NT2/D1 (cell line): Measurements from ENCODE around the gene ZNF292.

Source experiments
- DNase-seq: peaks from one replicate; pipeline ENCODE4 v3.0.0-alpha.2; 2011; ENCODE audit warnings: low read depth, low spot score
- H3K27me3 ChIP-seq: 2 replicates; pipeline ENCODE4 v1.6.0; 2011; ENCODE audit warnings: mild to moderate bottlenecking; ENCODE audit not compliant: insufficient read length, insufficient read depth
- H3K36me3 ChIP-seq: 2 replicates; pipeline ENCODE4 v1.6.1; 2011; ENCODE audit warnings: mild to moderate bottlenecking, low read length, mixed read lengths; ENCODE audit not compliant: insufficient read depth, insufficient read length
- H3K4me1 ChIP-seq: 2 replicates; pipeline ENCODE4 v1.5.1; 2011; ENCODE audit not compliant: insufficient read depth, insufficient read length
- H3K4me3 ChIP-seq: 2 replicates; pipeline ENCODE4 v1.5.1; 2011; ENCODE audit warnings: low read depth; ENCODE audit not compliant: insufficient read length
- H3K9ac ChIP-seq: 2 replicates; pipeline ENCODE4 v1.6.0; 2011; ENCODE audit warnings: low read depth; ENCODE audit not compliant: insufficient read length
- H3K9me3 ChIP-seq: 2 replicates; pipeline ENCODE4 v1.5.1; 2011; ENCODE audit warnings: mild to moderate bottlenecking, low read length; ENCODE audit not compliant: insufficient read depth
- SUZ12 ChIP-seq: IDR thresholded peaks from 2 replicates; pipeline ENCODE4 v1.6.1; 2011; ENCODE audit not compliant: insufficient read length, insufficient read depth; ENCODE audit errors: extremely low read depth
- YY1 ChIP-seq: IDR thresholded peaks from 2 replicates; pipeline ENCODE4 v1.6.1; 2011; ENCODE audit not compliant: insufficient read length, insufficient read depth
- ZNF274 ChIP-seq: IDR thresholded peaks from 2 replicates; pipeline ENCODE4 v1.6.1; 2011; ENCODE audit warnings: mild to moderate bottlenecking, low read depth, low read length

Gene ZNF292

DNA sequence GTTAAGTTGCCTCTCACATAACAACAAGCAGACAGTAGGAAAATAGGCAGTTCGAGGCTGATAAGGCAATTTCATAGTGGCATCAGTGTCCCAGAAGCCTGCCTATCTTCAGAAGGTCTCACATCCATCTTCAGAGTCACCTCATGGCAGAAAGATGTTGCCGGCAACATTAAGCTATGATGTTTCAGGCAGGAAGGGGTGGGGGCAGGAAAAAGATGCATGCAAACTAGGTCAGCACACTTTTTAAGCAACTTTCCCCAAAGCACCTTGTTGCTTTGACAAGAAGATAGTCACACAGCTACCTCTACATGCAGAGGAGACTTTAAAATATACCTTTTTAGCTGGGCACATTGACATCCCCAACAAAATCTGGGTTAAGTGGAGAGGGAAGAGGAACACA lies 123.8 kb downstream of the ZNF292 start:
- TF ChIP-seq YY1 (no peak), SUZ12 (no peak), ZNF274 (no peak)
- no peak overlapping the region for H3K4me3 ChIP-seq

DNA sequence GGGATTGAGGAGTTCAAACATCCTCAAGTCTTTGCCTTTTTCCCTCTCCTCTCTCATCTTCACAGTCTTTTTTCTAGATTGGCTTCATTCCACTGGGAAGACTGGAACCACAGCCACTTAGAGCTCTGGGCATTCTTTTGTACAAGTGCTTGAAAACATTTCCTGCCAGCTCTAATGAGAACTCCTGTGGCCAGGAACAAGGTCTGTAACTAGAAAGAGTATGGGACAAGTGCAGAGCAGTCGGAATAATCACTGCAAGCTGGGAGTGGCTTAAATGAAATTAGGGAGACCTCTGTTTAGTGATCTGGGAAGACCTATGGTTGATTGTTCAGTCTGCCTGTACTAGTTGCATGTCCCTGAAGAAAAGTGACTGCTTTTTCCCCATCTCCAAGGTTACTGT lies 126.1 kb downstream of the ZNF292 start:
- Histone ChIP-seq H3K4me3 (no peak overlapping the region), H3K9ac (no peak overlapping the region), H3K9me3 (no peaks in the 10 kb centered on the region), H3K36me3 (no peaks in the 10 kb centered on the region), H3K4me1 (no peaks in the 10 kb centered on the region), H3K27me3 (no peaks in the 10 kb centered on the region)
- TF ChIP-seq ZNF274 (no peak), SUZ12 (no peak), YY1 (no peak)
- DNase-seq = no peak

More for the DNA sequence above, 123.8 kb downstream of the ZNF292 start:
- Histone ChIP-seq H3K9ac (no peak overlapping the region), H3K4me1 (peaks cover 3% of the 10 kb centered on the region), H3K27me3 (no peaks in the 10 kb centered on the region), H3K36me3 (no peaks in the 10 kb centered on the region), H3K9me3 (no peaks in the 10 kb centered on the region)
- no peak for DNase-seq

DNA sequence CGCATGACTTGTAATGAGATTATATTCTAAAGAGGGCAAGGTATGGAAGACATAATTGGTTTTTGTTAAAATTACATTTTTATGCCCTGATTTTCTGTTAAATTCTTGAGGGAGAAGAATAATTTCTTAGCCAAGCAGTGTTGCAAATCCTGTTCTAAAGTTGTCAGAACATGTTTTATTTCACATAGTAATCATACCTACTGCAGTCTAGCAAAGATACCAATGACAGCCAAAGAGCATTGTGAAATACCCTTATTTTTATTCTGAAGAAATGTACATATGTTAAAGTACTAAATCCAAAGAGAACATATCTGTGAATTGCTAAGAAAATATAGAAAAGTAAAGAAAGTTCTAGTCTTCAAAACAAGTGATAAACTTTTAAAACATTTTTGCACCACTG lies 127.4 kb downstream of the ZNF292 start:
- H3K4me3 ChIP-seq = no peak overlapping the region
- DNase-seq = no peak
- H3K9ac ChIP-seq = no peak overlapping the region
- H3K4me1 ChIP-seq = no peaks in the 10 kb centered on the region
- no peaks in the 10 kb centered on the region for H3K27me3 ChIP-seq
- H3K9me3 ChIP-seq = no peaks in the 10 kb centered on the region
- no peak for TF ChIP-seq YY1
- TF ChIP-seq ZNF274 = no peak
- no peak for TF ChIP-seq SUZ12
- H3K36me3 ChIP-seq = no peaks in the 10 kb centered on the region

DNA sequence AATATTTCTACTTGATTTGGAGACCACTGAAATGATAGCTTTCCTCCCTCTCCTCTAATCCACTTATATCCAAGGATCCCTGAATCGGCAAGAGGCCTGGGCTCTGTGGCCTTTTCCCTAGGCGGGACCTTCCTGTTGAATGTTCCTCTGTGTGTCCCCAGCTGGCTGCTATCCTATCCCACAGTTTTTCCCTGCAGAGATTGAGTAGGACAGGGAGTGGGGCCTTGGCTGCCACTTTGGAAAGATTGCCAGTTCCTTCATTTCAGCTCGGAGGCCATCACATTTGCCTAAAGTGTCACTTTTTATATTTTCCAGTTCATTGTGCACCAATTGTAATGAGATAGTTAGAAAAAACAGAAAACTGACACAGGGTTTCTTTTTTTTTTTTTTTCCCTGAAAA lies 128.1 kb downstream of the ZNF292 start:
- no peaks in the 10 kb centered on the region for H3K36me3 ChIP-seq
- H3K9me3 ChIP-seq = no peaks in the 10 kb centered on the region
- H3K4me3 ChIP-seq = no peak overlapping the region
- no peak for DNase-seq
- no peak overlapping the region for H3K9ac ChIP-seq
- H3K27me3 ChIP-seq = no peaks in the 10 kb centered on the region
- TF ChIP-seq YY1 (no peak), ZNF274 (no peak), SUZ12 (no peak)
- H3K4me1 ChIP-seq = no peaks in the 10 kb centered on the region

DNA sequence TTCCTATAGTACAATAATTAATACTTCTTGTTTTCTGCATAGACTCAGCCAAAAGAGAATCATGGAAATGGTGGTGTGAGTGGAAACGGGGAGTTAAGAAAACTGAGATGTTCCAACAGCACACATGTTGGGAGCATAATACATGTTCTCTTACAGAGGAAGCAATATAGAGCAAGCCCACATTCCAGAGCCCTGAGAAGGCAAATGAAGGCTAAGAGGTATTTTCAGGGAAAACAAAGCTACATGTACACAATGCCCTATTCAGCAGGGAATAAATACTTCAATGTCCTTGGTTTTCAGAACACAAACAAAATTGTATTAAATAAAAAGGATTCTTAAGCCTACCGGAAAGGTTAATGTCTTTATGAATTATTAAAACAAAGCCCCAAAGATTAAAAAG lies 131.9 kb downstream of the ZNF292 start:
- no peak for DNase-seq
- Histone ChIP-seq H3K27me3 (no peaks in the 10 kb centered on the region), H3K9ac (no peak overlapping the region), H3K9me3 (no peaks in the 10 kb centered on the region), H3K4me1 (no peaks in the 10 kb centered on the region), H3K36me3 (no peaks in the 10 kb centered on the region), H3K4me3 (no peak overlapping the region)
- TF ChIP-seq YY1 (no peak), ZNF274 (no peak), SUZ12 (no peak)

- TF ChIP-seq YY1 (no peak), SUZ12 (no peak), ZNF274 (no peak)
- H3K36me3 ChIP-seq = no peaks in the 10 kb centered on the region
- no peak for DNase-seq
- H3K9ac ChIP-seq = no peak overlapping the region
- no peaks in the 10 kb centered on the region for H3K9me3 ChIP-seq
- H3K4me3 ChIP-seq = no peak overlapping the region
- no peaks in the 10 kb centered on the region for H3K27me3 ChIP-seq
- H3K4me1 ChIP-seq = no peaks in the 10 kb centered on the region
Measured at GRCh38 chr6:87289571-87289970, 134.2 kb downstream of the ZNF292 start.

- H3K27me3 ChIP-seq = no peaks in the 10 kb centered on the region
- H3K9ac ChIP-seq = no peak overlapping the region
- no peak for TF ChIP-seq ZNF274
- H3K36me3 ChIP-seq = no peaks in the 10 kb centered on the region
- H3K4me3 ChIP-seq = no peak overlapping the region
- H3K9me3 ChIP-seq = no peaks in the 10 kb centered on the region
- H3K4me1 ChIP-seq = no peaks in the 10 kb centered on the region
- DNase-seq = no peak
Measured at GRCh38 chr6:87291883-87292282, 136.5 kb downstream of the ZNF292 start.

- H3K27me3 ChIP-seq = no peaks in the 10 kb centered on the region
- H3K9ac ChIP-seq = no peak overlapping the region
- no peak for DNase-seq
- TF ChIP-seq YY1 (no peak), ZNF274 (no peak), SUZ12 (no peak)
- H3K36me3 ChIP-seq = no peaks in the 10 kb centered on the region
- no peaks in the 10 kb centered on the region for H3K9me3 ChIP-seq
- no peak overlapping the region for H3K4me3 ChIP-seq
- no peaks in the 10 kb centered on the region for H3K4me1 ChIP-seq
Measured at GRCh38 chr6:87293526-87293925, 138.2 kb downstream of the ZNF292 start.
